Stomach smooth muscle (tissue), 2 donors: ENCODE data around the gene MEGF6.

Experiments
- H3K27ac ChIP-seq: one replicate; pipeline ENCODE4 v1.7.0; 2013; ENCODE audit warnings: mild to moderate bottlenecking, low read length, inconsistent platforms
- H3K27me3 ChIP-seq, 2 donors: one replicate each; pipeline ENCODE4 v1.7.0; 2013; ENCODE audit warnings: low read length in 2 of 2; ENCODE audit not compliant: insufficient read depth in 2 of 2, control insufficient read depth in 1 of 2
- H3K36me3 ChIP-seq, 2 donors: one replicate each; pipeline ENCODE4 v1.7.0; 2013; ENCODE audit warnings: low read length in 2 of 2; ENCODE audit not compliant: control insufficient read depth in 2 of 2, insufficient read depth in 2 of 2
- H3K4me1 ChIP-seq: one replicate; pipeline ENCODE4 v1.7.0; 2013; ENCODE audit warnings: low read length; ENCODE audit not compliant: control insufficient read depth, insufficient read depth
- H3K4me3 ChIP-seq, 2 donors: one replicate each; pipeline ENCODE4 v1.7.0; 2013; ENCODE audit warnings: low read length in 2 of 2
- H3K9ac ChIP-seq, 2 donors: one replicate each; pipeline ENCODE4 v1.7.0; 2013; ENCODE audit warnings: low read length in 2 of 2, mild to moderate bottlenecking in 1 of 2
- H3K9me3 ChIP-seq, 2 donors: one replicate each; pipeline ENCODE4 v1.7.0; 2013; ENCODE audit warnings: low read length in 2 of 2; ENCODE audit not compliant: control insufficient read depth in 2 of 2
- donor health status: healthy.
- donor health status: Pancreatic carcinoma.

Gene MEGF6

GRCh38 chr1:3616861-3617260, 5.6 kb upstream of the MEGF6 start:
- no peak overlapping the region for H3K9ac ChIP-seq
- no peak overlapping the region for H3K4me3 ChIP-seq
- H3K4me1 ChIP-seq = peaks cover 15% of the 10 kb centered on the region
- H3K27ac ChIP-seq = no peak overlapping the region
- no peaks in the 10 kb centered on the region for H3K9me3 ChIP-seq
- no peaks in the 10 kb centered on the region for H3K36me3 ChIP-seq
- peaks cover 7 to 12% of the 10 kb centered on the region in 2 donors for H3K27me3 ChIP-seq

- Histone ChIP-seq H3K4me3 (no peak overlapping the region), H3K4me1 (peaks cover 25% of the 10 kb centered on the region), H3K27me3 (peaks cover 21 to 22% of the 10 kb centered on the region in 2 donors), H3K9me3 (no peaks in the 10 kb centered on the region), H3K36me3 (no peaks in the 10 kb centered on the region), H3K9ac (no peak overlapping the region), H3K27ac (no peak overlapping the region)
Measured at GRCh38 chr1:3614755-3615742, 3.7 kb upstream of the MEGF6 start.

- Histone ChIP-seq H3K9me3 (no peaks in the 10 kb centered on the region), H3K36me3 (no peaks in the 10 kb centered on the region), H3K27me3 (peaks cover 41 to 43% of the 10 kb centered on the region in 2 donors), H3K27ac (no peak overlapping the region), H3K4me1 (peaks cover 18% of the 10 kb centered on the region), H3K4me3 (peak overlapping the region in 1 of 2 donors; percentile 52), H3K9ac (no peak overlapping the region)
Measured at GRCh38 chr1:3612123-3612522, 815 bp upstream of the MEGF6 start.

- Histone ChIP-seq H3K4me1 (peaks cover 18% of the 10 kb centered on the region), H3K36me3 (no peaks in the 10 kb centered on the region), H3K9ac (no peak overlapping the region), H3K9me3 (no peaks in the 10 kb centered on the region), H3K4me3 (peak overlapping the region in 1 of 2 donors; percentile 58), H3K27me3 (peaks cover 41 to 52% of the 10 kb centered on the region in 2 donors), H3K27ac (no peak overlapping the region)
Measured at GRCh38 chr1:3610527-3611169, 660 bp downstream of the MEGF6 start.

GRCh38 chr1:3609769-3610526, 1.4 kb downstream of the MEGF6 start:
- H3K9ac ChIP-seq = no peak overlapping the region
- no peak overlapping the region for H3K27ac ChIP-seq
- peaks cover 43 to 50% of the 10 kb centered on the region in 2 donors for H3K27me3 ChIP-seq
- H3K9me3 ChIP-seq = no peaks in the 10 kb centered on the region
- H3K36me3 ChIP-seq = no peaks in the 10 kb centered on the region
- H3K4me3 ChIP-seq = no peak overlapping the region
- peaks cover 18% of the 10 kb centered on the region for H3K4me1 ChIP-seq

- Histone ChIP-seq H3K27ac (no peak overlapping the region), H3K27me3 (peaks cover 43 to 50% of the 10 kb centered on the region in 2 donors), H3K4me1 (peaks cover 18% of the 10 kb centered on the region)
Measured at GRCh38 chr1:3609016-3609768, 2.1 kb downstream of the MEGF6 start.

GRCh38 chr1:3608154-3608553, 3.2 kb downstream of the MEGF6 start:
- H3K27ac ChIP-seq = no peak overlapping the region
- H3K36me3 ChIP-seq = no peaks in the 10 kb centered on the region
- H3K9me3 ChIP-seq = no peaks in the 10 kb centered on the region
- no peak overlapping the region for H3K4me3 ChIP-seq
- H3K27me3 ChIP-seq = peaks cover 42 to 50% of the 10 kb centered on the region in 2 donors
- no peak overlapping the region for H3K9ac ChIP-seq
- peaks cover 18% of the 10 kb centered on the region for H3K4me1 ChIP-seq

More at GRCh38 chr1:3609016-3609768, 2.1 kb downstream of the MEGF6 start:
- Histone ChIP-seq H3K36me3 (no peaks in the 10 kb centered on the region), H3K9me3 (no peaks in the 10 kb centered on the region), H3K9ac (no peak overlapping the region), H3K4me3 (no peak overlapping the region)

- no peak overlapping the region for H3K9ac ChIP-seq
- peaks cover 18% of the 10 kb centered on the region for H3K4me1 ChIP-seq
- no peak overlapping the region for H3K4me3 ChIP-seq
- H3K36me3 ChIP-seq = no peaks in the 10 kb centered on the region
- peaks cover 42 to 50% of the 10 kb centered on the region in 2 donors for H3K27me3 ChIP-seq
- no peaks in the 10 kb centered on the region for H3K9me3 ChIP-seq
- no peak overlapping the region for H3K27ac ChIP-seq
Measured at GRCh38 chr1:3607703-3608065, 3.6 kb downstream of the MEGF6 start.

- Histone ChIP-seq H3K27ac (no peak overlapping the region), H3K4me1 (peaks cover 17% of the 10 kb centered on the region), H3K9ac (no peak overlapping the region), H3K9me3 (no peaks in the 10 kb centered on the region), H3K27me3 (peaks cover 38 to 47% of the 10 kb centered on the region in 2 donors), H3K4me3 (no peak overlapping the region), H3K36me3 (no peaks in the 10 kb centered on the region)
Measured at GRCh38 chr1:3606779-3607702, 4.3 kb downstream of the MEGF6 start.
